ENCODE measurements around the gene AGXT.

Gene AGXT

GRCh38 chr2:240914645-240915525 is 46.3 kb downstream of the AGXT start:
- no peak for DNase-seq (ENCODE audit: low read depth in 2 of 2)

- no peak for DNase-seq (ENCODE audit: low read depth in 2 of 2)
Observed at GRCh38 chr2:240915526-240916341, 47.1 kb downstream of the AGXT start.

GRCh38 chr2:240916571-240917008 is 48.0 kb downstream of the AGXT start:
- DNase-seq (ENCODE audit: low read depth in 2 of 2) = no peak

- DNase-seq (ENCODE audit: low read depth in 2 of 2) = no peak
Observed at GRCh38 chr2:240917009-240917683, 48.5 kb downstream of the AGXT start.

- DNase-seq (ENCODE audit: low read depth in 2 of 2) = no peak
Observed at GRCh38 chr2:240917684-240918257, 49.1 kb downstream of the AGXT start.

- no peak for DNase-seq (ENCODE audit: low read depth in 2 of 2)
Observed at GRCh38 chr2:240918258-240919091, 49.9 kb downstream of the AGXT start.

- no peak for DNase-seq (ENCODE audit: low read depth in 2 of 2)
Observed at GRCh38 chr2:240919161-240919781, 50.6 kb downstream of the AGXT start.

GRCh38 chr2:240919786-240920782 is 51.5 kb downstream of the AGXT start:
- no peak for DNase-seq (ENCODE audit: low read depth in 2 of 2)

GRCh38 chr2:240920783-240921231 is 52.2 kb downstream of the AGXT start:
- no peak for DNase-seq (ENCODE audit: low read depth in 2 of 2)

GRCh38 chr2:240921311-240921994 is 52.8 kb downstream of the AGXT start:
- no peak for DNase-seq (ENCODE audit: low read depth in 2 of 2)

- DNase-seq (ENCODE audit: low read depth in 2 of 2) = no peak
Observed at GRCh38 chr2:240921995-240922244, 53.3 kb downstream of the AGXT start.

- no peak for DNase-seq (ENCODE audit: low read depth in 2 of 2)
Observed at GRCh38 chr2:240922245-240922981, 53.8 kb downstream of the AGXT start.

GRCh38 chr2:240922982-240923537 is 54.4 kb downstream of the AGXT start:
- no peak for DNase-seq (ENCODE audit: low read depth in 2 of 2)

- DNase-seq (ENCODE audit: low read depth in 2 of 2) = no peak
Observed at GRCh38 chr2:240925191-240925567, 56.6 kb downstream of the AGXT start.

- no peak for DNase-seq (ENCODE audit: low read depth in 2 of 2)
Observed at GRCh38 chr2:240925568-240926515, 57.2 kb downstream of the AGXT start.

GRCh38 chr2:240926516-240927389 is 58.1 kb downstream of the AGXT start:
- DNase-seq (ENCODE audit: low read depth in 2 of 2) = no peak

Measured in stimulated activated CD4-positive, alpha-beta T cell treated with anti-CD3 and anti-CD28 coated beads, Interleukin-1b, Interleukin-23, amount 100 ng/mL, for 4 hours (primary cell).